Chondrocyte (in vitro differentiated cells): ENCODE measurements around the gene NDRG3. TPM values are rescaled to one million over a fixed set of nuclear protein-coding genes. Genes with fewer than 3 reads are reported as not detected.
"Not testable (repeated sequence)": the region's sequence is repeated elsewhere in the genome, so short reads cannot be mapped to it uniquely, and the experiment has no call there.

Experiments
- DNase-seq: peaks from one replicate; pipeline ENCODE4 v3.0.0; 2021; ENCODE audit warnings: mixed read lengths, low spot score
- H3K27ac Mint-ChIP-seq: one replicate; pipeline ENCODE4 v1.8.0; 2021; ENCODE audit warnings: mild to moderate bottlenecking, moderate library complexity, mixed read lengths; ENCODE audit not compliant: unreplicated experiment
- H3K27me3 Mint-ChIP-seq: 2 replicates; pipeline ENCODE4 v1.8.0; 2021; ENCODE audit warnings: low read depth, mixed read lengths
- H3K36me3 Mint-ChIP-seq: 2 replicates; pipeline ENCODE4 v1.8.0; 2021; ENCODE audit warnings: low read depth, mixed read lengths
- H3K4me1 Mint-ChIP-seq: 2 replicates; pipeline ENCODE4 v1.8.0; 2021; ENCODE audit warnings: low read depth, mild to moderate bottlenecking, mixed read lengths
- H3K4me3 Mint-ChIP-seq: one replicate; pipeline ENCODE4 v1.8.0; 2021; ENCODE audit warnings: mild to moderate bottlenecking, moderate library complexity, mixed read lengths; ENCODE audit not compliant: unreplicated experiment
- H3K9me3 Mint-ChIP-seq: 2 replicates; pipeline ENCODE4 v1.8.0; 2021; ENCODE audit warnings: low read depth, mixed read lengths
- total RNA-seq: library from RNA; stranded (reverse); gene quantifications from 3 replicates; pipeline ENCODE4 v1.2.1, GENCODE V29; 2021
- TF ChIP-seq, protein P1 (sequence below): fragments of 200-600 bp; sonication (generic); IDR thresholded peaks from 2 replicates; pipeline ENCODE4 v1.5.0; 2021; ENCODE audit warnings: antibody characterized with exemption, mild to moderate bottlenecking, moderate library complexity

The NDRG3 gene
- total RNA-seq, 1 donor from 2014 or later = 27.6 TPM

DNA sequence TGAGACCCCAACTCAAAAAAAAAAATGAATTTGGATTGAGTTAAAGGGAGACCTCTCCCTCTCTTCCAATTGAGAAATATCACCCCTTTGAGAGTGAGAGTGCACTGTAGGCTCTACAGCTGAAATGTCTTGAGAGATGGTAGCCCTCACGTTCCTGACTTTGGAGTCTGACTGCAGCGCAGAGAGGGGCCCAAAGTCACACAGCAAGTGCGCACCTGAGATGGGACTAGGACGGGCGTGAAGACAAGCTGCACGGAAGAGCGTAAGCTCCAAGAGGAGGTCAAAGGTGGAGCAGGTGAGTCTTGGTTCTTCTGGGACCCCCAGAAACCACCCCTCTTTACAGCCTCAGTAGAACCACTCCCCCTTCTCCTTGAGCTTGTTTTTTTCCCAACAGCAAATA, 100.5 kb downstream of the NDRG3 start:
- H3K4me1 Mint-ChIP-seq = no peaks in the 10 kb centered on the region
- no peaks in the 10 kb centered on the region for H3K9me3 Mint-ChIP-seq
- no peak for DNase-seq
- H3K4me3 Mint-ChIP-seq = no peak overlapping the region
- H3K27ac Mint-ChIP-seq = no peak overlapping the region
- TF ChIP-seq, protein P1, sequence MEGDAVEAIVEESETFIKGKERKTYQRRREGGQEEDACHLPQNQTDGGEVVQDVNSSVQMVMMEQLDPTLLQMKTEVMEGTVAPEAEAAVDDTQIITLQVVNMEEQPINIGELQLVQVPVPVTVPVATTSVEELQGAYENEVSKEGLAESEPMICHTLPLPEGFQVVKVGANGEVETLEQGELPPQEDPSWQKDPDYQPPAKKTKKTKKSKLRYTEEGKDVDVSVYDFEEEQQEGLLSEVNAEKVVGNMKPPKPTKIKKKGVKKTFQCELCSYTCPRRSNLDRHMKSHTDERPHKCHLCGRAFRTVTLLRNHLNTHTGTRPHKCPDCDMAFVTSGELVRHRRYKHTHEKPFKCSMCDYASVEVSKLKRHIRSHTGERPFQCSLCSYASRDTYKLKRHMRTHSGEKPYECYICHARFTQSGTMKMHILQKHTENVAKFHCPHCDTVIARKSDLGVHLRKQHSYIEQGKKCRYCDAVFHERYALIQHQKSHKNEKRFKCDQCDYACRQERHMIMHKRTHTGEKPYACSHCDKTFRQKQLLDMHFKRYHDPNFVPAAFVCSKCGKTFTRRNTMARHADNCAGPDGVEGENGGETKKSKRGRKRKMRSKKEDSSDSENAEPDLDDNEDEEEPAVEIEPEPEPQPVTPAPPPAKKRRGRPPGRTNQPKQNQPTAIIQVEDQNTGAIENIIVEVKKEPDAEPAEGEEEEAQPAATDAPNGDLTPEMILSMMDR = no peak
- H3K27me3 Mint-ChIP-seq = no peaks in the 10 kb centered on the region
- H3K36me3 Mint-ChIP-seq = no peaks in the 10 kb centered on the region

DNA sequence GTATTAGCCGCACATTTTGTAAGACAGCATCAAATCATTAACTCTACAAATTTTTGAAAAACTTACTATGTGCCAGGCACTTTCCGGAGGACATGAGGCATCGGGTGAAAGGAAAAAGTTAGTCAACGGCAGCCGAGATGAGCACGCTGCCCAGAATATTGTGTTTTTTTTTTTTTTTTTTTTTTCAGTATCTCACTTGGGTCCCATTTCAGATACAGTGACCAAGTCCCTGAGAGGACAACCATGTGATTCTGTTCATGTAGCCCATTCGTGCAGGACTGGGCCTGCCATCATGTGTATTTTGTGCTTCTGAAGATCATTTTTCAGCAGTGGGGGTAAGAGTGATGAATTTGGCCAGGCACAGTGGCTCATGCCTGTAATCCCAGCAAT, 101.2 kb downstream of the NDRG3 start:
- H3K27ac Mint-ChIP-seq = no peak overlapping the region
- TF ChIP-seq, protein P1 = no peak

DNA sequence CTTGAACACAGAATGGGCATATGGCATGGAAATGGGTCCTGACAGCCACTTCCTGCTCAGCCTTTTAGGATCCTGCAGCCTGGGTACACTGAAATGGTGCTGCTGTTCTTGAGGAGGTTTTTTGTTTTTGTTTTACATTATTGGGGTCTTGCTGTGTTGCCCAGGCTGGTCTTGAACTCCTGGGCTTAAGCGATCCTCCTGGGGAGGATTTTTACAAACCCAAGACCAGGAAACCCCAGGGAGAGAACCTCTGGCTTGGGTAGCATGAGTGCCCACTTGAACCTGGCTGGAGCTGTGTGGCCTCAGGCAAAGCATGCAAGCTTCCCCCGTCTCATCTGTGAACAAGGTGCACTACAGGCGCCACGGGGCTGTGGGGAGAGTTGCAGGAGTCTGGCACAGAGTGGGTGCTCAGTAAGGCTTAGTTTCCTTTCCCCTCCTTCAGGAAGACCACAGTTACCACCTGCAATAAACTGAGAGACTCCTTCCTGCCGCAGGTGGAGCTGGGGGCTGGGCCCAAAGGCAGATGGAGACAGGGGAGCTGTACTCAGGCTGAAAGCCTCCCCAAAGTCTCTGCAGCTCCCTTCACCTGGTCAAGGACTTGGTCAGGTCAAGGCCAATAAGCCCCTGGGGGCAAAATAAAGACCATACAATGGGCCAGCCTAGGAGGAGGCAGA, 101.7 kb downstream of the NDRG3 start:
- no peaks in the 10 kb centered on the region for H3K27me3 Mint-ChIP-seq
- H3K4me1 Mint-ChIP-seq = no peaks in the 10 kb centered on the region
- H3K36me3 Mint-ChIP-seq = no peaks in the 10 kb centered on the region
- H3K27ac Mint-ChIP-seq = no peak overlapping the region
- no peak overlapping the region for H3K4me3 Mint-ChIP-seq
- TF ChIP-seq, protein P1 = no peak
- no peaks in the 10 kb centered on the region for H3K9me3 Mint-ChIP-seq
- no peak for DNase-seq

More for the DNA sequence above, 101.2 kb downstream of the NDRG3 start:
- Mint-ChIP-seq H3K27me3 (no peaks in the 10 kb centered on the region), H3K4me1 (no peaks in the 10 kb centered on the region), H3K36me3 (no peaks in the 10 kb centered on the region), H3K4me3 (no peak overlapping the region), H3K9me3 (no peaks in the 10 kb centered on the region)
- DNase-seq = no peak

DNA sequence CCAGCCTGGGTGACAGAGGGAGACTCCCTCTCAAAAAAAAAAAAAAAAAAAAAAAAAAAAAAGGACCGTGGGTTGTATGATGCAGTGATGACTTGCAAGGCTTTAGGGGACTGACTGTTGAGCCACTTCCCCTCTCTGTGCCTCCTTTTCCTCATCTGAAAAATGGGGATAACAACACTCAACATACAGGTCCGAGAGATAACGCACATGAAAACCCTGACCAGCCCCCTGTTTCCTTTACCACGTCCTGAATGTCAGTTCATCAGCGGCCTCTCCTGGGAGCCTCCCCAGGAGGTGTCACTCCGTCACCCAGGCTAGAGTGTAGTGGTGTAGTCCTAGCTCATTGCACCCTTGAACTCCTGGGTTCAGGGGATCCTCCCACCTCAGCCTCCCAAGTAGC, 103.8 kb downstream of the NDRG3 start:
- no peak for DNase-seq
- Mint-ChIP-seq H3K4me3 (no peak overlapping the region), H3K27me3 (no peaks in the 10 kb centered on the region), H3K4me1 (no peaks in the 10 kb centered on the region), H3K9me3 (no peaks in the 10 kb centered on the region), H3K36me3 (no peaks in the 10 kb centered on the region), H3K27ac (no peak overlapping the region)
- TF ChIP-seq, protein P1 = no peak

DNA sequence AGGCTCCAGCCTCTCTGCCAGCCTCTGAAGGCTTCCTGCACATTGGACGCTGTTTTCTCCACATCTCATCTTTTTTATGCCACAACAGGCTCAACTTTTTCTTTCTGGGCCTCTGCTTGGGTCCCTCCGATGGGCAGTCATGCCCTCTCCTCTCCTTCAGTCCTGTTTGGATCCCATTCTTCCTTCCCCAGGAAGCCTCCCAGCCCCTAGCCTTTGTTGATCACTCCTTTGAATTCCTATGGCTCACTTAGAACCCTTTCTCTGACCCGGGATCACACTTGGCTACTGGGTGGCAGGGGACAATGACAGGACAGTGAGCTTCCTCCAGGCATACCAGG, 104.4 kb downstream of the NDRG3 start:
- no peak overlapping the region for H3K4me3 Mint-ChIP-seq
- H3K36me3 Mint-ChIP-seq = no peaks in the 10 kb centered on the region
- no peaks in the 10 kb centered on the region for H3K27me3 Mint-ChIP-seq
- no peak for DNase-seq
- H3K27ac Mint-ChIP-seq = no peak overlapping the region
- H3K9me3 Mint-ChIP-seq = no peaks in the 10 kb centered on the region
- no peaks in the 10 kb centered on the region for H3K4me1 Mint-ChIP-seq
- TF ChIP-seq, protein P1 = no peak

DNA sequence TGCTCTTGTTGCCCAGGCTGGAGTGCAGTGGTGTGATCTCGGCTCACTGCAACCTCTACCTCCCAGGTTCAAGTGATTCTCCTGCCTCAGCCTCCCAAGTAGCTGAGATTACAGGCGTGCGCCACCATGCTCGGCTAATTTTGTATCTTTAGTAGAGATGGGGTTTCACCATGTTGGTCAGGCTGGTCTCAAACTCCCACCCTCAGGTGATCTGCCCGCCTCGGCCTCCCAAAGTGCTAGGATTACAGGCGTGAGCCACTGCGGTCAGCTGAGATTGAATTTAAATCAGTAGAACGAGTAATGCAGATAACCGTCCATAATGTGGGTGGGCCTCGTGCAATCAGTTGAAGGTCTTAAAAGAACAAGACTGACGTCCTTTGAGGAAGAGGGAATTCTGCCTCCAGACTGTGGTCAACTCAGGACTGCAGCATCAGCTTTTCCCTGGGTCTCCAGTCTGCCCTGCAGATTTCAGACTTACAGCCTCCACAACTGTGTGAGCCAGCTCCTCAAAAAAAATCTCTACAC, 107.0 kb downstream of the NDRG3 start:
- H3K9me3 Mint-ChIP-seq, H3K27ac Mint-ChIP-seq, H3K36me3 Mint-ChIP-seq, DNase-seq, H3K4me1 Mint-ChIP-seq, H3K27me3 Mint-ChIP-seq, H3K4me3 Mint-ChIP-seq: not testable (repeated sequence)
